ENCODE measurements around the gene STAC3.

DNA sequence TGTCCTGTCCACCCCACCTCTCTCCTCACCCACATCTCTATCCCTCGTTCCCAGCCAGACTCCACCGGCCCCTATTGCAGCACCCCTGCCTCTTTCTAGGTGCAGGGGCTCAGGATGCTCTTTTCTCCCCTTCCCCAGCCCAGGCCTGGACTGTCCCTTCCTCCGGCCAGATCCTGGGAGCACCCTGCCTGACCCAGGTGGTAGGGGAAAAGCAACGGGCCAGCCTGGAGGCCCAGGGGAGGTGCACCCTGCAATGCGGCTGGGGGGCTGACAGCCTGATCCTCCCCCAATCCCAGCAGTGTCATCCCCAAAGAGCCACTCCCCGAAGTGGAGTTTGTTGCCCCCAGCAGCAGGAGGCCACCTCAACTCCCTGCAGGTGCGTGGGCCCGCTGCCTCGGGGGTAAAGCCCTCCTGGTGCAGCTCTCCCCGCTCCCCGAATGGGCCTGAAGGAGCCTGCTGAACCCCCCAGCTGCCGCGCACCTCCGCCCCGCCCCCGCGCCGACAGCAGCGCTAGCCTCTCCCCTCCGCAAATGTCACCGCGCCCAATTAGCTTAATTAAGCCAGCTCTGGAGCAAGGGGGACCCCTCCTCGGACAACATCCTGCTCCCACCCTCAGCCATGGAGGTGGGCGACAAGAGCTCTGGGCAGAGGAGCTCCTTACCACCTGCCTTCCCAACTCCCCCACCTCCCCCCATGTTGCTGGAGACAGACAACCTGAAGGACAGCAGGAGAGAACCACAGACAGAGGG lies 29.6 kb downstream of the STAC3 start:
- TF ChIP-seq, protein P1, sequence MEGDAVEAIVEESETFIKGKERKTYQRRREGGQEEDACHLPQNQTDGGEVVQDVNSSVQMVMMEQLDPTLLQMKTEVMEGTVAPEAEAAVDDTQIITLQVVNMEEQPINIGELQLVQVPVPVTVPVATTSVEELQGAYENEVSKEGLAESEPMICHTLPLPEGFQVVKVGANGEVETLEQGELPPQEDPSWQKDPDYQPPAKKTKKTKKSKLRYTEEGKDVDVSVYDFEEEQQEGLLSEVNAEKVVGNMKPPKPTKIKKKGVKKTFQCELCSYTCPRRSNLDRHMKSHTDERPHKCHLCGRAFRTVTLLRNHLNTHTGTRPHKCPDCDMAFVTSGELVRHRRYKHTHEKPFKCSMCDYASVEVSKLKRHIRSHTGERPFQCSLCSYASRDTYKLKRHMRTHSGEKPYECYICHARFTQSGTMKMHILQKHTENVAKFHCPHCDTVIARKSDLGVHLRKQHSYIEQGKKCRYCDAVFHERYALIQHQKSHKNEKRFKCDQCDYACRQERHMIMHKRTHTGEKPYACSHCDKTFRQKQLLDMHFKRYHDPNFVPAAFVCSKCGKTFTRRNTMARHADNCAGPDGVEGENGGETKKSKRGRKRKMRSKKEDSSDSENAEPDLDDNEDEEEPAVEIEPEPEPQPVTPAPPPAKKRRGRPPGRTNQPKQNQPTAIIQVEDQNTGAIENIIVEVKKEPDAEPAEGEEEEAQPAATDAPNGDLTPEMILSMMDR (conservative IDR thresholded peaks at IDR 0.05; ENCODE audit: low read depth in 2 of 2) = no peak
- TF ChIP-seq EZH2 (IDR thresholded peaks at IDR 0.05; ENCODE audit: low read depth, unreplicated experiment) (peak; percentile 88), EZH2phosphoT487 (IDR thresholded peaks at IDR 0.05; ENCODE audit: unreplicated experiment) (no peak), POLR2AphosphoS5 (IDR thresholded peaks at IDR 0.05; ENCODE audit: low read depth) (no peak), JUNB (IDR thresholded peaks at IDR 0.05; ENCODE audit: unreplicated experiment) (no peak), ZNF114 (CRISPR knock-in tag; IDR thresholded peaks at IDR 0.05) (no peak), CREB1 (CRISPR knock-in tag; IDR thresholded peaks at IDR 0.05; ENCODE audit: low read depth) (no peak), ZNF331 (CRISPR knock-in tag; IDR thresholded peaks at IDR 0.05; ENCODE audit: low read depth) (no peak), STAT1 (IDR thresholded peaks at IDR 0.05; ENCODE audit: unreplicated experiment) (no peak)
- TF ChIP-seq, protein P2, sequence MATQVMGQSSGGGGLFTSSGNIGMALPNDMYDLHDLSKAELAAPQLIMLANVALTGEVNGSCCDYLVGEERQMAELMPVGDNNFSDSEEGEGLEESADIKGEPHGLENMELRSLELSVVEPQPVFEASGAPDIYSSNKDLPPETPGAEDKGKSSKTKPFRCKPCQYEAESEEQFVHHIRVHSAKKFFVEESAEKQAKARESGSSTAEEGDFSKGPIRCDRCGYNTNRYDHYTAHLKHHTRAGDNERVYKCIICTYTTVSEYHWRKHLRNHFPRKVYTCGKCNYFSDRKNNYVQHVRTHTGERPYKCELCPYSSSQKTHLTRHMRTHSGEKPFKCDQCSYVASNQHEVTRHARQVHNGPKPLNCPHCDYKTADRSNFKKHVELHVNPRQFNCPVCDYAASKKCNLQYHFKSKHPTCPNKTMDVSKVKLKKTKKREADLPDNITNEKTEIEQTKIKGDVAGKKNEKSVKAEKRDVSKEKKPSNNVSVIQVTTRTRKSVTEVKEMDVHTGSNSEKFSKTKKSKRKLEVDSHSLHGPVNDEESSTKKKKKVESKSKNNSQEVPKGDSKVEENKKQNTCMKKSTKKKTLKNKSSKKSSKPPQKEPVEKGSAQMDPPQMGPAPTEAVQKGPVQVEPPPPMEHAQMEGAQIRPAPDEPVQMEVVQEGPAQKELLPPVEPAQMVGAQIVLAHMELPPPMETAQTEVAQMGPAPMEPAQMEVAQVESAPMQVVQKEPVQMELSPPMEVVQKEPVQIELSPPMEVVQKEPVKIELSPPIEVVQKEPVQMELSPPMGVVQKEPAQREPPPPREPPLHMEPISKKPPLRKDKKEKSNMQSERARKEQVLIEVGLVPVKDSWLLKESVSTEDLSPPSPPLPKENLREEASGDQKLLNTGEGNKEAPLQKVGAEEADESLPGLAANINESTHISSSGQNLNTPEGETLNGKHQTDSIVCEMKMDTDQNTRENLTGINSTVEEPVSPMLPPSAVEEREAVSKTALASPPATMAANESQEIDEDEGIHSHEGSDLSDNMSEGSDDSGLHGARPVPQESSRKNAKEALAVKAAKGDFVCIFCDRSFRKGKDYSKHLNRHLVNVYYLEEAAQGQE (IDR thresholded peaks at IDR 0.05; ENCODE audit: unreplicated experiment) = no peak

Measured in GM23338 (cell line).